NCI-H226 (cell line): ENCODE results near the gene PAX1.

ENCODE experiments used
- DNase-seq: peaks from one replicate; pipeline ENCODE4 v3.0.0-alpha.2; 2015

The PAX1 gene

DNA sequence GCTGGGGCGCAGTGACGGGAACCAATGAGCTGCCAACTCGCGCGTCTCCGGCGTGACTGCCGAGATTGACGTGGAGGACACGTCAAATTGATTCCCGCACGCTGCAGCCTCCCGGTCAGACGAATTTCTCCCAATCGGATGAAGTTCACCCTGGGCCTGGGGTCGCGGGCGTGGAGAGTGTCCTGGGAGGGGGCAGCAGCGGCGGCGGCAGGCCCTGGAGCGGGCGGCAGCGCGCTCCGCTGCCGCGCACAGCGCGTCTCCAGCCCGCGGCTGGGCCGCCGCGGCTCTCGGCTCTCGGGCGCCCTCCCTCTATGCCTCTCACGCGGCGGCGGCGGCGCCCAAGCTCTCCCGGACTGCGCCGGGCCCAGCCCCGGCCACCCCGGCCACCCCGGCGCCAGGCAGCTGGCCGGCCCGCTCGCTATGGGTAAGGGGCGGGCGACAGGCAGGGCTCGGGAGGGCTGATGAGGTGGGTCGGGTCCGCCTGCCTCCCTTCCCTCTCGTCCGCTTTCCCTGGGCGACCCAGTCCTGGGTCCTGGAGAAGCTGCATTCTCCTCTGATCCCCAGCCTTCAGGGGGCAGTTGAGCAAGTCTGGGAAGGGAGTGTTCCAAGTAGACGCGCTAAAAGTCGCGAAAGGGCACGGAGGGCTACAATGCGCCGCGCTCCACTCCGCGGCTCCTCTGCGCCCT, at the start of gene PAX1:
PAX1 (plus strand) TSS at position 90 of the 686 bp plus-strand sequence; CDS start at position 139, 49 bp downstream.
- no peak for DNase-seq

DNA sequence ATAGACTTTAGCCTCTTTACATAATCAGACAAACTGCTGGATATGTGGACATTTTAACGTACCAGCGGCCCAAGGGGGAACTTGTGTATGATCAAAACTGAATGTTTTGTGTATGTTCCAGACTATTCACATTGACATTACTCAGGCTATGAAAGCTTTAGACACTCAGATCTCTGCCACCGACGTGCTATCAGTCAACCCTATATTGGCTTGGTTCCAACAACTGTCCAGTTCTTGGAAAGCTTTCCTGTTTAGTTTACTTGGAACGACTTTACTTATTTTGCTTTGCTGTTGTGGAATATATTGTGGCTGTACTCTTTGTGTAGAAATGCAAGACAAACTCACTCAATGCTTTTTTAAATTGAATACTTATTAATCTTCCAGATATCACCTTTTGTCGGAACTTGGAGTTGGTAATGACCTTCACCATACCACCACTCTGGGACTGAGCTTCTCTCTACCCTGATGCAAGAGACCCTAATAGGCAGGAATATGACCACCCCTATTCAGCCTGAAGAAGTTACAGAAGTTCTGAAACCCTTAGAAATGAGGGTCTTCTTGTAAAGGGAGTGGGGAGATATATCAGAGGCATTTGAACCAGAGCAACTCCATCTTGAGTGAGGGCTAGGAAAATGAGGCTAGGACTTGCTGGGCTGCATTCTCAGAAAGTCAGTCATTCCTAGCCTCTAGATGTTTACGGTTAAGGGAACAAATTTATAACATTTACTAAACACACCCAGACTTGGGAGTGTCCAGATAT, 49.0 kb upstream of the PAX1 start:
- DNase-seq: no peak

DNA sequence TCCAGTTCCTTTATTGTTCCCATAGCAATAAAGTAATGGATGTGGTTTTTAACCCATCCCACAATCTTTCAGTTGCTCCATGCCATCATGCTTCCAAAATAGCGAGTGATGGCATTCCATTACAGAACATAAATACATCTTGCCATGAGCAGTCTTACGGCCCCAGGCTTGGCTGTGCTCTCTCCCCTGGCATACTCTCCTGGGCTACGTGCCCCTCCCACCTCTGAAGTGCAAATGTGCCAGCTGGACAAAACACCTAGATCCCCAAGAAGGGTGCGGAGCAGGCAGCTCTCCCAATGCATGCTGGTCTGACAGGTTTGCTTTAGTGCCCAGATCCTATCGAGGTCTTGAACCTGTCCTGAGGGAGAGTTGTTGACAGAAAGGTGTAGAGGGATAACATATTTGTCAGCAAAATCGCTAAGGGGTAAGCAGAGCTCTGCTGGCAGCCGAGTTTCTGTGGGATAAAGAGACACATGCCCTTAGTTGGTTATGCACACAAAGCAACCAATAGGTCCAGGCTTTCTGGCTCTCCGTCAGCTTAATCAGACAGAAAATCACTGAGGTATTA, 43.9 kb upstream of the PAX1 start:
- DNase-seq: no peak

DNA sequence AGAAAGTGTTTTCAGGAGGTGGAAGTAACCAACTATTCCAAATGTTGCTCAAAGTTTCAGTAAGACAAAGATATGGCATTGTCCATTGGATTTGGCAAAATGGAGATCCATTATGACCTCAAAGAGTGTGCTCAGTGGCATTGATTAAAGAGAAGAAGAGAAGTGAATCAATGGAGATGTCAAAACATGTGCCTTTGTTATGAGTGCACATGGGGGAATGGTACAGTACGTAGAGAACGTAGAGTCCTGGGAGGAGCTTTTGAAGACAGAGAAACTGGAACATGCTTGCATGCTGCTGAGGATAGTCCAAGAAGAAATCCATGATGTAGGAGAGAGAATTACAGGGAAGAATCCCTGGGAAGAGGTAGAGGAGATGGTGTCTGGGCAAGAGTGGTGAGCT, 42.0 kb upstream of the PAX1 start:
- no peak for DNase-seq

DNA sequence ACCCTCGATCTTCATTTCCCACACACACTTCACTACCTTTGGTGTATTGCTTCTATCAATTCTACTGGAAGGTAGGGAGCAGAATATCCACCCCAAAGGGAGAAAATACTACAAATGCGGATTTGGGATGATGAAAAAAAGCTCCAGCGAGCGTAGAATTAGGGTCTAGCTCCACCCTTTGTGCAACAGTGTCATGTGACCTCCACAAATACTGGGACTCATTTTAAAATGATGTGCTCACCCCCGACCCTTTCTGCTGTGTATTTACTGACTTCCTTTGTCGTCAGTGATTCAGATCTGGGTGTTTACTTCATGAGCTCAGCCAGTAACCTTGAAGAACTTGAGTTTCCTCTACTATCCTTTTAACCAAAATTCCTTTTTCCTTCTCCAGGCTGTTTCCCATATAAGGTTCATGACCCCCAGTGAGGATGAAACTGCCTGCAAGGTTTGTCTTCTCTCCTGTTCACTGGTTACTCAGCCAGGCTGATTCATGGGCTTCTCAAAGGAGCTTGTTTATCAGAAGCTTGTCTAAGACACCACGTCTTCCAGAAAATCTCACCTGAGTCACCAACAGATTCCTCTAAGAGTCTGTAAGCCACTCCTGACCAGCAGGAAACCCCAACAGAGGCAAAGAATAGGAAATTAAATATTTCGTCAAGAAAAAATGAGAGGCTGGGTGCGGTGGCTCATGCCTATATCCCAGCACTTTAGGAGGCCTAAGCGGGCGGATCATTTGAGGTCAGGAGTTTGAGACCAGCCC, 39.6 kb upstream of the PAX1 start:
- no peak for DNase-seq

DNA sequence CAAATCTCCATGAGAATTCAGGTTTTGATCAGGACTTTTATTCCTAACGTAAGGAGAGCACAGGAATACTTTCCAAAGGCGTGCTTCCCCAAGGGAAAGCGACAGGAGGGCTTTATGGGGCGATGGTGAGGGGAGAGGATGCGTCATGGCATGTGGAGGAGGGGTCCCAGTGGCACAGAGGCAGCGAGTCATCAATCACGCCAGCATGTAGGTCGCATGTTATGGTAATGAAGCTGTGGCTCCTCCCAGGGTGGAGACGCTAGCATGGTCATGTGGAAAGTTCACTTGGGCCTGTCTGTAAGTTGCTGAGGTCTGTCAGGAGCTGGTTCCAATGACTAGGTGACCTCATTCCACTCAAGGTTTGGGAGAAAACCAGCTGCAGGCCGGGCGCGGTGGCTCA, 35.3 kb upstream of the PAX1 start:
- no peak for DNase-seq

DNA sequence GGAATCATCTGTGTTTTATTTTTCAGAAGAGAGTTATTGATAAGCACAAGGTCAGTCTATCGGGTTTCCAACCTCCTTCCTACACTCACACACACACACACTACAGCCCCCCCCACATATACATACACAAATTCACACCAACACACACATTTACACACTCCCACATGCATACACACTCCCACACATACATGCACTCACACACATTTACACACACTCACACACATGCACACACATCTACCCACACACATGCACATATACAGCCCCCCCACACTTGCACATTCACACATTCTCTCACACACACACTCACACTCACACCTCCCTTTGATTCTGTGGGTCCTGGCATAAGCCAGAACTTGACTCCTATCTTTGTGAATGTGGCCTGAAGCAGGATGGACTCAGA, 34.5 kb upstream of the PAX1 start:
- DNase-seq: no peak

DNA sequence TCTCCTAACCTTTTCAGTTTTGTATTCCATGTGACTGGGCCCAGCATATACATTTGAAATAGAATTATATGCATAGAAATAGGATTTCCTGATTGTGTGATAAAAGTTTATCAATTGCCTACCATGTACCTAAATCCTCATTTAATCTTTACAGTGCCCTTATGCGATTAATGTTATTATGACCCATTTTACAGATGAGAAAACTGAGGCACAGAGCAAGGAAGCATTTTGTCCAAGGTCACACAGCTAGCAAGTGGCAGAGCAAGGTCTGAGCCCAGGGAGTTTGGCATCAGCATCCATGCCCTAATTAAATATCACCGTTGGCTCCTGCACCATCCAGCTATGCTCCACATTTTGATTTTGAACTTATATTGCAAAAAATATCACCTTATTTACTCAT, 28.2 kb upstream of the PAX1 start:
- no peak for DNase-seq

DNA sequence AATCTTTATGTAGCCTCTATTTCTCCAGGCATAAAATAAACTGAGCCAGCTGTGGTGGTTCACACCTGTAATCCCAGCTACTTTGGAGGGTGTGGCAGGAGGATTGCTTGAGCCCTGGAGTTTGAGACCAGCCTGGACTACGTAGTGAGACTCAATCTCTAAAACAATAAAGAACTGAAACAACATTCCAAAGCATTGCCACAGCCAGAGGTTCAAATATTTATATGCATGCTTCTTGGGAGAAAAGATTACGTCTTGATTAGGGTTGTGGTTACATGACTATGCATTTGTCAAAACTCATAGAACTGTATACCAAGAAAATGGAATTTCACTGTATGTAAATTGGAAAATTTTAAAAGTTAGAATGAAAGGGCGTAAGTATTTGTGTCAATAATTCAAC, 27.7 kb upstream of the PAX1 start:
- DNase-seq: no peak

DNA sequence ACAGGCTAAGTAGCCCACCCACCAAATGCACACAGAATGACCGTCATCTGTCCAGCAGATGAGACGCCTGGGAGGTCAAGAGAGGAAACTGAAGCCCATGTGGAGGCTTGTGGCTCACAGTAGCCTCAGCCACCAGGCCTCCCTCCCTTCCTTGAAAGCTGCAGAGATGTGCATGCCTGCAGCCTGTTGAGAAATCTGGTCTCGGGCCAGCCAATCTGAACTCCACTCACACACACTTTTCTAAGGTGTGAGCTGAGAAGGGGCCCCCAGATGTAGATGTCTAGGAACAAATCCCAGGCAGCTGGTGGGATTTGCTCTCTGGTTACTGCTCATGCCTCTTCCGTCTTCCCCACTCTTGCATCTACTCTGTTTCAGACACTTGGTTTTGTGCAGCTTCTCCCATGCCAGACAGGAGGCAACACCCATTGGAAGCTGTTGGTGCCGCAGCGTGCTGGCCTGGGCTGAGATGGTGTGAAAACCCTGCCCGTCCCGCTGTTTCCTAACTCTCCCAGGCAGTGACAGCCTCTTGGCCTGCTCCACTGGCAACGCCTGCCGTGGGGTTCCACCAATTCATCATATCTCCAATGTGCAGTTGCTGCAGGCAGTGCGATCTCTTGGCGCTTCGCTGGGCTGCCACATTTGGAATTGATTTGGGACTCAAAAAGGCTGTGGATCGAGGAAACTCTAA, 24.1 kb upstream of the PAX1 start:
- DNase-seq: no peak

DNA sequence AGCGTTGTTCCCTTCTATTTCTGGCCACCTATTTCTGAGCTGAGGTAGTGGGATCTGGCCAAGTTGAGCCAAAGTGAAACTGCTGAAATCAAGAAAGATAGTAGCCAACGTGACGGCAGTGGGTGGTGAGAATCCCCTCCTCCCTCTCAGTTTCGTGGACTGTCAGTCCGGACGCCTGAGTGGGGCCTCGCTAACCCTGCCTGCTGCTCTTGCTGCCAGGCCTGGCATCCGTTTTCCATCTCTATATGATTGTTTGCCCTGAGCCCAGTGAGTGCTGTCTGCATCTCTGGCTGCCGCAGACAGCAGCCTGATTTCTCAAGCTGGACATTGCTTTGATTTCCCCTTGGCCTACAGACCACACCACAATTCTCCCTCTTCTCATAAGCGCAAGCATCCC, 23.5 kb upstream of the PAX1 start:
- no peak for DNase-seq

DNA sequence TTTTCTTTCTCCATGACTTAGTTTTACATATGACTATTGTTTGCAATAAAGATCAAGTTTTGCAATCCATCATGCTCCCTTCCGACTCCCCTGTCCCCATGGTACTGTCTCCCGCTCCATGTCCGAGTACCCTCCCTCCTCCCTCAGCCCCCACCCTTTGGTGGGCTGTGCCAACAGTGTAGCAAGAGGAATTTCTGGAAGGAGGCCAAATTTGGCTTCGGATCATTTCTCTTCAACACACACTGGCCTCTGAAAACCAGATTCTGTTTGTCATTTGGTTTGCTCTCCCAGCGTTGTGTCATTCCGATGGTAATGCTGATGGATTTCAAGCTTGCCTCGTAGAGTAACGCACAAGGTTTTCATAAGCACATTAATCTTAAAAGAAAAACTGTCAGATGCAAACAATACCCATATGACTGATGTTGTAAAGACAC, 22.9 kb upstream of the PAX1 start:
- DNase-seq: no peak

DNA sequence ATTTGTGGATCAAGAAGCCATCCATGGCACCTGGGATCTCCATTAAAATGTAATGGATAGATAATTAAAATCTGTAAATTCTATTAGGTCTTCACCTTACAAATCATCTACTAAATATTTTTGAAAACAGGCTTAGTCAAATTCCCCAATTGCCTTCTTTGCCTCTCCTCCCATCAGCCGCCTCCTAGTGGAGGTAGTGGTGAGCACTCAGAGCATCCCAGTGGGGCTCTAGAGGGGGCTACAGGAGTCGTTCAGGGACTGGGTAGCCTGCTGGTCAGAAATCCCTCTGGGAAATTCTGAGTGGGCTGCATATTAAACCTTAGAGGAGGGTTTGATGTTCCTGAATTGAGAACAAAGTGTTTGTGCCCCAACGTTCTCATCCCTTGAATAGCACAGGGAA, 20.8 kb upstream of the PAX1 start:
- no peak for DNase-seq

DNA sequence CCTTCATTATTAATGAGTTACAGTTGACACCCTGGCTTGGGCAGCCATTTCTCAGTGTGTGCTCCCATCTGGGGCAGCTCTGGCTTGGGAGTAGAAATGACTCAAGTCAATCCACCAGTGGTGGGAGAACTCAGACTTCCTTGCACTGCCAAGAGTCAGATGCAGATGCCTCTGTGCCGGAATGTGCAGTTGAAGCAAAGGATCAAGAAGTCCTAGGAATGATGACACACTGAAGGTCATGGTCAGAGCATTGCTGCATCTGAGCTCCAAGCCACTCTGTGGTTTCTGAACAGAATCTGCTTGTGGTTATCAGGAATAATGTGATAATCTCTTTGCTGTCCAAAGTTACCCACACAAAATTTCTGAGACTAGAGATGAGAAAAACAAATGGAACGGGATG, 19.5 kb upstream of the PAX1 start:
- DNase-seq: no peak

DNA sequence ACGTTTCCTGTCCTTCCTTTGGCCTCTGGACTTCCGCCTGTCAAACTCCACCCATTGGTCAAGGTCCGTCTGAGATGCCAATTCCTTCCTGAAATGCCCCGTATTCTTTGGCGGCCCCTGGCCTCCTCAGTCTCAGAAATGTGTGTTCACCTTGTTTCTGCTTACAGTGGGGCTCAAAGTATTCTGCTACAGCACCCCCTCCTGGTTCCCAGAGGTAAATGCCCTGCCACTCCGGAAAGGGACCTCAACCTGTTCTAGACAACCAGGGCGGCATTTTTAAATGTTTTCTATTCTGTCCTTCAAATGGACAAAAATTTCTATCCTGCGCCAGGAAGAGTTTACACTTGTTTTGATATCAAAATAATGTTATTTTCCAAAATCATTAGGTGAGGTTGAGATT, 12.1 kb upstream of the PAX1 start:
- DNase-seq: no peak

DNA sequence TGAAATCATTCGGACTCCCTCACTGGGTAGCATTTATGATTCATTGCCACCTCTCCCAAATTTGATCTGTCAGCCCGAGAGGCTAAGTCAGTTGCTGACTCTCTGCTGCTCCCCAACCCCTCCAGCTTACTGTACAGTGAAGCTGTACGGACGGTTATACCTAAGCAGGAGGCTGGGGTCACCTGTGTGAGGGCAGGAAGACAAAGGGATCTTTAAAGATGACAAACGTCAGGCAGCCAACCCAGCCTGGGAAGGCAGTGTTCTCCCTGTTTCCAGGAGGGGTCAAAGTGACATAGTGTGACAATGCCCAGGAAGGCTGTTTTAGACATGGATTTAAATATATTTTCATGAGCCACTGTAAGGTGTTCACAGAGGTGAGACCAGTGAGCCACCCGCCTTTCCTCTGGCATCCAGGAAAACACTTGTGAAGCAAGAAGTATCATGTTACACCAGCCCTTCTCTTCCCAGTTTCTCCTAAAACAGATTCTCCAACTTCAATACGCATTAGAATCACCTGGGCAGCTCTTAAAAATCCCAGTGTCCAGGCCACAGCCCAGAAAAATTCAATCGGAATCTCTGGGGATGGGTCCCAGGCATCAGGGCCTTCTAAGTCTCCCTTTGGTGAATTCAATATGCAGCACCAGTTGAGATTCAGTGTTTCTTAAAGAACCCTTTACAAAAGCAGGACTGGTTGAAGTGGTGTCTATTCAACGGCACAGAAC, 6.8 kb upstream of the PAX1 start:
- DNase-seq: no peak

DNA sequence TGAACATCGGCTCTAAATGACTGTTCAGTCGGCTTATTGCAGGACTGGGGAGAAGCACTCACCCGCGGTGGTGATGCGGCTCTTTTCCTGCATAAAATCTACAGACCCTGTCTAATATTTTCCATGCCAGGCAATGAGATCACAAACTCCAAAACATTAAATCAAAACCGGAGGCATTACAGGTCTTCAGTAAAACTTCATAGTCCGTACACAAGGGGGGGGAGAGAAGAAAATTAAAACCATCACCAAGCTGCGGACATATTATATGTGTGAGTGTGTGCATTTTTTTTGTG, 6.3 kb upstream of the PAX1 start:
- no peak for DNase-seq

DNA sequence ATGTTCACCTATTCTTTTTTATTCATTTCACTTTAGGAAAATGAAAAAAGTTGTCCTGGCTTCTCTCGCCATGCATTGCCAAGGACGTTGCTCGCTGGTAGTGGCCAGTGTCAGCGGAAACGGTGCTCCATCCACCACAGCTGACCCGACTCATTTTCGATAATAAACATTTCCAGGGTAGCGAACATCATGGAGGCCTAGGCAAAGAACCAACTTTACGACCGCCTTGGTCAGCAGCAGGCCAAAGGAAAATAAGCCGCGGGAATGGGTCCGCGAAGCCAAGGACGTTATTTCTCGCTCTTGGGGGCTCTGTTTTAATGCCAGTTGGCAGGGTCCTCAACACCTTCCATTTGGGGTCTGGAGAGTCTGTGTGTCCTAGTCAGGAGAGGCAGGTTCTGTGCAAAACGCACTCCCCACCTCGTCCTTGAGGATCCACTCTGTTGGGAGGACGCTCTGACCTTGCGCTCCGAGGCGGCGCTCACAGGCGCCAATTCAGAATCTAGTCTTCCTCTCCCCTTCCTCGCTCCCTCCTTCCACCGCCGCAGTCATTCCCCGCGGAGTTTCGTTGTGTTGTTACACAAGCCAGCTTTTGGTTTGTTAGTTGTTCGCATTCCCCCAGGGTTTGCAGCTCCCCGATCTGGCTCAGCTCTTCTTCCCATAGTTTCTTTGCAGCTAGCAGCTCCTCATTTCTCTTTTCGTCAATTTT, 4.1 kb upstream of the PAX1 start:
- DNase-seq: no peak

DNA sequence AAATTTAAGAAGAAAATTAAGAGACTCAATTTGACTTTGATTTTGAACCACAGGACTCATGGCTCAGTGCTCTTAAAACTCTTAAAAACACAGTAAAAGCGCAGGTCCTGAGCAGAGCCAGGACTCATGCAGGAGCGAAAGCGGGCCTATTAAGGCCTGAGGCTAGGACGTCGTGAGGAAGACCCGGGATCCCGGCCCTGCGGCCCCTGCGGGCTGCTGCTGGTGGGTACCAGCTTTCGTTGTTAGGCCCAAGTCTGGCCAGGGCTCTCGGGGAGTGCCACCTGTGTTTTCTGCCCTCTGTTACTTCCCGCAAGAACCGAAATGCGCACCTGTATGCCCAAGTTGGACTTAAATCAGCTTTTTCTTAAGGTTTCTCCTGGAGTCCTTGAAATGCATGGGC, 3.4 kb upstream of the PAX1 start:
- DNase-seq: no peak

DNA sequence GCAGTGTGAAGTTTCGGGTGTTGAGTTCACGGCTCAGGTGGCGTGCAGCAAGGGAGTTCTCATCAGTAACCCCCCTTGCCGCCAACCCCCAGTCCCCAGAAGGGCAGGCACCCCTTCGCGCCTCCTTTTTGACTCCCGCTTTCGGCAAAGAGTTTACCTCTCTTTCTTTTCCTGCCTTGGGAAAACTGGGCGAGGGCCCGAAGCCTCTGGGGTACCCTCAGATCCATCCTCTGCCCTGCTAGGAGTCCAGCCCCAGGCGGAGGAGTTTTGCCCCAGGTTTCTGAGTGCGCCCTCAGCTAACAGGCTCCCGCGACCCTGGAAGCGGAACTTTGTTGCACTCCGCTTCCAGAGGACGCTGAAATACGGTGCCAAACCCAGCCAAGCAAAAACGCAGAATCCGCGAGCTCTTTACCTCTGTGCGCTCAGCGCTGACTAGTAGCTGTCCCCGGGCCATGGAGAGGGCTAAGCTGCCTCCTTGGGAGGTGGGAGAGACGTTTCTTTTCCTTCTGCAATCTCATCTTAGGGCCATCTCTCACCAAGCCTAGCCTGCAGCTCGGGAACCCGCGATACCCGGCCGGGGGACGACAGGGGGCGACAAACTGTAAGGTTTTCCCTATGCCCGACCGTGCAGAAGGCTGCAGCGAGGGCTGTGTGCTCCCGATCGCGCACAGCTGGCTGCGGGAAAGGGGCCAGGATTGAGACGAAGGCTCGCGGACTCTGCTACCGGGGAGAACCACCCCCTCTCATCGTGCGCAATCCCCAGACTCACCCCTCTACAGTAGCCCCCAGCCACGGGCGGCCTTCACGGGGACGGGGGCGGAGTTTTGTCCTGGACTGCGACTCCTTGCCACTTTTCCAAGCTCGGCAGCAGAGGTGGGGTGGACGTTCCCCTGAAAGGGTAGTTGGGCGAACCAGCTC, 2.7 kb upstream of the PAX1 start:
- no peak for DNase-seq
